SKM-1 (cell line): ENCODE results near the gene C1QB.

Source experiments
- DNase-seq: peaks from one replicate; lab custom pipeline; 2025; ENCODE audit not compliant: unreplicated experiment; lab: John Stamatoyannopoulos, UW

The C1QB gene, protein sequence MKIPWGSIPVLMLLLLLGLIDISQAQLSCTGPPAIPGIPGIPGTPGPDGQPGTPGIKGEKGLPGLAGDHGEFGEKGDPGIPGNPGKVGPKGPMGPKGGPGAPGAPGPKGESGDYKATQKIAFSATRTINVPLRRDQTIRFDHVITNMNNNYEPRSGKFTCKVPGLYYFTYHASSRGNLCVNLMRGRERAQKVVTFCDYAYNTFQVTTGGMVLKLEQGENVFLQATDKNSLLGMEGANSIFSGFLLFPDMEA

DNA sequence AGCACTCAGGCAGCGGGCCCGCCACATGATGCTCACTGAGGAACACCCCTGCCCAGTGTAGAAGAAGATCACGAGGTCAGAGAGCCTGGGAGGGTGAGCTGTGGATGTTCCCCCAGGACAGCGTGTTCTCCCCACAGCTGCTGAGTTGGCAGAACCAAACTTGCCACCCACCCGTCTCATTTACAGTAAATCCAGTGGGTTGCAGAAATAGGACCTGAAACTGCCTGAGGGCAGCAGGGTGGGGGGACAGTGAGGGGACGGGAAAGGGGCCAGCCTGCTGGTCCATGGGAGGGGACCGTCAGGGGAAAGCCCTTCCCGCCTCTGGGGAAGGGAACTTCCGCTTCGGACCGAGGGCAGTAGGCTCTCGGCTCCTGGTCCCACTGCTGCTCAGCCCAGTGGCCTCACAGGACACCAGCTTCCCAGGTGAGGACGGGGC is at the start of gene C1QB:
Gene C1QB (plus strand): TSS at position 356 of the 436 bp plus-strand sequence. CDS start 6,227 bp downstream, outside the sequence.
- no peak for DNase-seq

DNA sequence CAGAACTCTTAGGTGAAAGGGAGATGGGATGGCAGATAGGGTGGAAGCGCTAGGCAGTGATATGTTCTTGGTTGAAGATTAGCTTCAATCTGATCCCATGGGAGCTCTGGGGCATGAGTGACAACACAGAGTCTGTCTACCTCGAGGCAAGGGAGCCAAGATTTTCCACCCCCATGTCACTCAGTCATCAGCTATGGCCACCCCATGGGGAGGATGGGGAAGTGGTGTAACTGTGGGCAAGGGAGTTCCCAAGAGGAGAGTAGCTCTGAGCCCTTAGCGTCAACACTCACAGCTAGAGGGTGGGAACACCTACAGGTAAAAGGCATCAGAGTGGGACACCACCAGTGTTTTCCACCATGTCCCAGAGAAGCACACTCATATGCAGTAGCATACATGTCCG is 46.9 kb upstream of the C1QB start:
- no peak for DNase-seq

- DNase-seq, result no peak
Observed at GRCh38 chr1:22607154-22607553, 45.9 kb upstream of the C1QB start.

GRCh38 chr1:22608361-22608760 is 44.7 kb upstream of the C1QB start:
- no peak for DNase-seq

- no peak for DNase-seq
Observed at GRCh38 chr1:22609291-22609690, 43.7 kb upstream of the C1QB start.

- no peak for DNase-seq
Observed at GRCh38 chr1:22611530-22611947, 41.5 kb upstream of the C1QB start.

DNA sequence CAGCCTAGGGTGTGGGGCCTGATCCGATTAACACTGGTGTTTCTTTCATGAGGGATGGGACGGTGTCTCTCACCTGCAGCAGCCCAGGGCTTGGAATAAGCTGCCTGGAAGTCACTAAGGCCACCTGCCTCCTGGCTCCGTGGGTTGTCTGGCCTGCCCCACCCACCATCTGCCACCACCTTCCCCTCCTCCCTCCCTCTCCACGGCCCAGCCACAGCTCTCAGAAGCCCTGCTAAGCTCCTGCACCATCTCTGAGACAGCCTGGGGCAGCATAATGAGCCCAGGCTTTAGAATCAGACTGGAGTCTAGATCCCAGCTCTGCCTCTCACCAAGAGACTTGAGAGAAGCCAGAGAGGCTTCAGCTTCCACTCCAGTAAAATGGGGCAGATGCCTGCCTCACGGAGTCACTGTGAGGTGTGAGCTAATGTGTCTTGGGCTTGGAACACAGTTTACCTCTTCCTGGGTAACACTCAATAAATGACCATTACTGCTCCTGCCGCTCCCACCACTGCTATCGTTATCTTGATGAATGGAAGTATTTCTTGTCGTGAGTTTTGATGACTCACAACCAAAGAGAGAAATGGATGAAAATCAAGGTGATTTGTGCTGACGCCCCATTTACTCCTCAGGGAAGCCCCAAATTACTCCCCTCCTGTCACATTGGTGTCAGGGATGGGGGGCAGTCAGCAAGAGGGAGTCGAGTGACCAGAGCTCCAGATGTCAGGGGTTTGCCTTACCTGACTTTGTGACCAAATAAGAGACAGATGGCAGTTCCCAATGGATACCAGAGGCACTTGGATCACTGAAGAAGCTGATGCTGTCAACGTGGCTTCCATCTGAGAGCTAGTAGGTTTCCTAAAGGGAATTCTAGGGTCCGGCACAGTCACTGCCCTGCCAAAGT is 40.1 kb upstream of the C1QB start:
- no peak for DNase-seq

GRCh38 chr1:22613572-22613918 is 39.5 kb upstream of the C1QB start:
- DNase-seq, result no peak

- no peak for DNase-seq
Observed at GRCh38 chr1:22613951-22614350, 39.1 kb upstream of the C1QB start.

- DNase-seq, result no peak
Observed at GRCh38 chr1:22615886-22616285, 37.1 kb upstream of the C1QB start.

- no peak for DNase-seq
Observed at GRCh38 chr1:22616571-22616970, 36.5 kb upstream of the C1QB start.

- DNase-seq, result no peak
Observed at GRCh38 chr1:22618056-22618455, 35.0 kb upstream of the C1QB start.

- no peak for DNase-seq
Observed at GRCh38 chr1:22619252-22619651, 33.8 kb upstream of the C1QB start.

DNA sequence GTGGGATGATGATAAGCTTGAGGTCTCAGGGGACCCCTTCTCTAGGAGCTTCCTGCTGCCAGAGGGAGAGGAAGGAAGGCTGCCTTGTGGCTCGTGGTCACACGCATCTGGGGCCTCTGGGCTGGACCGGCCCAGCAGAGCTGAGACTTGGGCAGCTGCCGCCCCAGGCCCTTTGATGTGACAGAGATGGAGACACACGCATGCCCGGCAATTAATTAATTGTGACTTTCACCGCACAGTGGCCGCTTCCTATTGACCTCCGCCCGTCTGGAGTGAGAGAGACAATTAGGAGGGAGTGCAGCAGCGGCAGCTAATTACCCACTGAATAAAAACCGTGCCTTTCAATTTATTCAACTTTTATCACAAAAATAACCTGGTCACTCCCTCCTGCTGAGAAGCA is 33.2 kb upstream of the C1QB start:
- no peak for DNase-seq

GRCh38 chr1:22621761-22622160 is 31.3 kb upstream of the C1QB start:
- no peak for DNase-seq

GRCh38 chr1:22625262-22625925 is 27.6 kb upstream of the C1QB start:
- no peak for DNase-seq

- DNase-seq, result no peak
Observed at GRCh38 chr1:22626237-22627157, 26.5 kb upstream of the C1QB start.

DNA sequence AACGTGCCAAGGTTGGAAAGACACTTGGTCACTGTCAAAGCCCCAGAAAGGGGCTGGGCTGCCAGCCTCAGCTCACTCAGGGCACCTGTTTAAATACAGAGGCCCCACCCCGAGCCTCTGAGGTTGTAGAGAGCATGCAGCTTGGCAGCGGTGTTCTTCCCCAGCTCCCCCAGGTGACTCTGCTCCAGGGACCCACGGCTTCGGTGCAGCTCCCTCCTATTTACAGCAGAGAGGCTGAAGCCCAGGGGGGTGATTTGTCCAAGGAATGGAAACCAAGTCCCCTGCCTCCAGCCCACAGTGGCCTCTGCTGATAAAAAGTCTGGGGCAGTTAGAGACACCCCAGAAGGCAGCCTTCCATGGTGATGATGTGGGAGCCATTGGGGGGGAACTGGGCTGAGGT is 25.7 kb upstream of the C1QB start:
- no peak for DNase-seq

- no peak for DNase-seq
Observed at GRCh38 chr1:22628698-22629444, 24.2 kb upstream of the C1QB start.

DNA sequence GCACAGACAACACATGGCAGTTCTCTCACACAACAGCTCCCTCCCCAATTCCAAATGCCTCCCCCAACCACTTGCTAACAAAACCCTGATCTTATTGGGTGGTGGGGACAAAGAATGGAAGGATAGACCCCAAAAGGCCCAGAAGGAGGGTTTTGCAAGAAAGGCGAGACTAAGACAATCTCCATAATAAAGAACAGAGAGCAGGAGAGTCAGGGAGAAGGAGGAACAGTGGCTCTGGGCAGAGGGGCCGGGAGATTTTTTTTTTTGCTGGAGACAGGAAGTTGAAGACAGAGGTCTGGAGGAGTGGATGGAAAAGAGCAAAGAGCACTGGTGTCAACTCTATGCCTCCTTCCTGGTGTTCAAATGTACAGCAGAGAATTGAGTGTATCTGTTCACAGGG is 23.1 kb upstream of the C1QB start:
- DNase-seq, result no peak
